Loucy (cell line): ENCODE data around the gene VAV2.

Experiments
- EZH2phosphoT487 ChIP-seq: fragments of 200-600 bp; IDR thresholded peaks from 2 replicates; pipeline ENCODE4 v1.6.1; 2018; ENCODE audit warnings: antibody characterized with exemption, mild to moderate bottlenecking, moderate library complexity, borderline replicate concordance
- TF ChIP-seq, protein P1 (sequence below): fragments of 200-600 bp; sonication (generic); conservative IDR thresholded peaks from 2 replicates; pipeline ENCODE4 v1.5.1; 2014; ENCODE audit warnings: mild to moderate bottlenecking, antibody characterized with exemption, low read length

DNA sequence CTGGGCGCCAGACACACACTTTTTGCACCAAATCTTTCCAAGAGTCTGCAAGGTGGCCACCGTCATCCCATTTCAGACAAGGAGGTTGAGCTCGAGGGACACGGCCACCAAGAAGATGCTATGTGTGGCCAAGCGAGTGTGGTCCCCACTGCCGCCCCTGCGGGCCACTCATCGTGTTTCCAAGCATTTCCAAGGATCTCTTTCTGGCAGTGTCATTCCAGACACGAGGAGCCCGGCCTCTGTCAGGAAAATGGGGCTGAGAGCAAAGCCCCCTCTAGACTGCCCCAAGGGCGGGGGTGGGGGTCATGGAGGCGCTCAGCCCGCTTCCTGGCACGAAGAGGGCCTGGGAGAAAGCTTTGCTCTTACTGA lies 10.6 kb downstream of the VAV2 start:
- TF ChIP-seq, protein P1, sequence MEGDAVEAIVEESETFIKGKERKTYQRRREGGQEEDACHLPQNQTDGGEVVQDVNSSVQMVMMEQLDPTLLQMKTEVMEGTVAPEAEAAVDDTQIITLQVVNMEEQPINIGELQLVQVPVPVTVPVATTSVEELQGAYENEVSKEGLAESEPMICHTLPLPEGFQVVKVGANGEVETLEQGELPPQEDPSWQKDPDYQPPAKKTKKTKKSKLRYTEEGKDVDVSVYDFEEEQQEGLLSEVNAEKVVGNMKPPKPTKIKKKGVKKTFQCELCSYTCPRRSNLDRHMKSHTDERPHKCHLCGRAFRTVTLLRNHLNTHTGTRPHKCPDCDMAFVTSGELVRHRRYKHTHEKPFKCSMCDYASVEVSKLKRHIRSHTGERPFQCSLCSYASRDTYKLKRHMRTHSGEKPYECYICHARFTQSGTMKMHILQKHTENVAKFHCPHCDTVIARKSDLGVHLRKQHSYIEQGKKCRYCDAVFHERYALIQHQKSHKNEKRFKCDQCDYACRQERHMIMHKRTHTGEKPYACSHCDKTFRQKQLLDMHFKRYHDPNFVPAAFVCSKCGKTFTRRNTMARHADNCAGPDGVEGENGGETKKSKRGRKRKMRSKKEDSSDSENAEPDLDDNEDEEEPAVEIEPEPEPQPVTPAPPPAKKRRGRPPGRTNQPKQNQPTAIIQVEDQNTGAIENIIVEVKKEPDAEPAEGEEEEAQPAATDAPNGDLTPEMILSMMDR: no peak
- TF ChIP-seq EZH2phosphoT487: no peak
